Activated CD4-positive, CD25-positive, alpha-beta regulatory T cell treated with anti-CD3 and anti-CD28 coated beads, Interleukin-2, amount 50 U/mL, for 24 hours (primary cell): ENCODE measurements around the gene PTPRN2.
"Not testable (repeated sequence)": the region's sequence is repeated elsewhere in the genome, so short reads cannot be mapped to it uniquely, and the experiment has no call there.

Experiments
- ATAC-seq, 2 donors: fragments of 150-1000 bp; cut with Tn5 transposase; one replicate each; pipeline ENCODE4 v1.10.0; 2021; ENCODE audit warnings: mild to moderate bottlenecking in 1 of 2, moderate library complexity in 1 of 2

Gene PTPRN2

DNA sequence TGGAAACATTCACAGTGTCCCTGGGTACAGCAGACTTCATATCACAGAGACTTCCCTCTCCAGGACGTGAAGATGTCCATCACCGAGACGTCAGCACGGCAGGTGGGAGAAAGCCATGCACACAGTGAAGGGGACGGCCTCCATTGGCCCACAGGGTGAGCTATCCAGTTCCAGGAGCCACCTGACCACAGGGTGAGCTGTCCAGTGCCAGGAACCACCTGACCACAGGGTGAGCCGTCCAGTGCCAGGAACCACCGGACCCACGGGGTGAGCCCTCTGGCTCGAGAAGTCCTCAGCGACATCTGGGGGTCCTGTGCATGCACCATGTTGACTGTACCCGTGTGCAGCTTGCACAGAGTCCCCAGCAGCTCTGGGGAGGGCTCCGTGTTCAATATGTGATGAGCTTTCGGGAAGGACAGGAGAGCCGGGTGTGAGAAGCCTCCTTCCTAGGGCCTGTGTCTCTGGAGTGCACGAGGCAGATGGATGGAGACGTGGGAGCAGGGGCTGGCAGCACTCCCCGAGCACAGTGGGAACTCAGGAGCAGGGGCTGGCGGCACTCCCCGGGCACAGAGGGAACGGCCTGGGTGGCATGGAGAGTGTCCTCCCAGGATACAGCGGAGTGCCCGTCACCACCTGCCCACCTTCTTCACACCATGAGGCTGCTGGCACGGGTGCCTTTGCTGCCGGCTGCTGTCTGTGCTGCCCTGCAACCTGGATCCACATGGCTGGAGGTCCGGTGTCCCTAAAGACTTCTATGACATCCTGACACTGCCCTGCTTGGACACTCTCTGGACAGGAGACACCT lies 634.6 kb downstream of the PTPRN2 start:
- no peak for ATAC-seq

DNA sequence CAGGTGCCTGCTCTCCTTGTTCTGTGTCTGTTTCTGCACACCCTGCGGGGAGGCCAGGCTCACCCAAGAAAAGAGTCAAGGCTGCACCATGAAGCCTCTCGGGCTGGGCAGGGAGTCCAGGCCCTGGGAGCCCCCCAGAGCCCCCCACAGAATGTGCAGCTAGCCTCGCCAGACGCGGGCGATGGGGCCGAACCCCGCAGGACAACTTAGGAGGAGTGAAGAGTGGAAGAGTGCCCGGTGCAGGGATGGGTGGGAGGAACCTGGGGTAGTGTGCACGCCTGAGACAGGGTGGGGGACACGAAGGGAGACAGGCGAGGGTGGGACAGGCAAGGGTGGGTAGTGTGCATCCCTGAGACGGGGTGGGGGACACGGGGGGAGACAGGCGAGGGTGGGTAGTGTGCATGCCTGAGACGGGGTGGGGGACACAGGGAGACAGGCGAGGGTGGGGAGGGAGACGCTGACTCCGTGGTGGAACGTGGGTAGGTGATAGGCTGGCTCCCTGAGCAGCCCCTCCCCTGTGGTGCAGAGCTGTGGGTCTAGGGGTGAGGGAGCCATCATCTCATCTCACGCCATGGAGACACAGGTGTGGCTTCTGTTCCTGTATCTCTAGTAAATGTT lies 635.5 kb downstream of the PTPRN2 start:
- no peak for ATAC-seq

DNA sequence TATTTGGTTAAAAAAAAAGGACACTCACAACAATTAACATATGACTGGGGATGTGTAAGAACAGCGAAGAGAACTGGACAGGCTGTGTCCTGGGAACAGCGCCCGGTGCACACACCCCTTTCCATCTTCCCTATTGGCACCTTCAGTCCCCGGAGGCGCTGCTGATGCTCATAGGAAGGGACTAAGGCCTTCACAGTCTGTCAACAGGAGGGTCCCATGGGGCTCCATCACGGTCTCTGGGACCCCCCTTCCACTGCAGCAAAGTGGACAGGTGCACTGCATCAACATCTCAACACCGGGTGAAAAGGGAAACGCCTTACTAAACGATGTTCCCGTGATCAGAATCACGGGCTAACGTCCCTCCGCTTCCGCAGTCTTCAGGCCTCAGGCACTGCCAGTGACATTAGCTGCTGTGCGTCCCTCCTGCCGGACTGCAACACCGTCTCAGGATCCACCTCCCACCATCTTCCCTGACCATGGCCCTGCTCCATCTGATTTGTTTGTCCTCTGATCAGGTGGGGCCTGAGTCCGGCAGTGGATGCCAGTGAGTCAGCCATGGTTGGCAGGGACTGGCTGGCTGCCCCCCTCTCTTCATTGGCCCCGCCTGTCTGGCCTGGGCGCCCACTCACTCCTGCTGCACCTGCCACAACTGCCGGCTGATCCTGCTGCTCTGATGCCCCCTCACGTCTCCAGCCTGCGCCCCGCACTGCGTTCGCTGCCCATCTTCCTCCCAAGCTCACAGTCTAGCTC lies 636.1 kb downstream of the PTPRN2 start:
- no peak for ATAC-seq

DNA sequence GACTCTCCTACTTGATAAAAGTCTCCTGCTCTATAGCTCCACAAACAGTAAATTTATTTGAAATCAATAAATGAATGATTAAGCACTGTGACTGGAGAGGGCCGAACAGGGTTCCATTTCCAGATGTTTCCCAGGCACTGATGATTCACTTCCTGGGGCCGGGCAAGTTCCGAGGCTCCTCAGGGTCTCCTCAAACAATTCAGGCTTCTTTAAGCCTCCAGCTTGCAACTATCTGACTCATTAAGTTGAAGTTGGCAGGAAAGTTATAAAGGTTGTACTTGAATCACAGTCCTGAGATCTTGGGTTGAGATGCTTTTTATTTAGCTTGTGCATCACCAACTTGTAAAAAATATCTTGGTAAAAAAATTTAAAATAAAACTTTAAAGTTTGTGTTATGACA lies 637.9 kb downstream of the PTPRN2 start:
- ATAC-seq = no peak

DNA sequence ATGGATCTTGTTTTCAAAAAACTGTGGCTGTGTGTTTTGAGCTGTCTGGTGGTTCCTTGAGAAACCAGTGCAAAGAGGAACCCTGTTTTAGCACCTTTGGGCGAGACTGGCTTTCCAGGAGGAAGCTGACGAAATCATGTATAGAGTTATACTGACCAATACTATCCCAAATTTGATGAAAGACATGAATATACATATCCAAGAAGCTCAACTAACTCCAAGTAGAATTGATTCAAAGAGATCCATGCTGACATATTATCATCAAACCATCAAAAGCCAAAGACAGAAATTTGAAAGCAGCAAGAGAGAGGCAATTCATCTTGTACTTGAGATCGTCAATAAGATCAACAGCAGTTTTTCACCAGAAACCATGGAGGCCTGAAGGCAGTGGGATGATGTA lies 640.1 kb downstream of the PTPRN2 start:
- no peak for ATAC-seq

DNA sequence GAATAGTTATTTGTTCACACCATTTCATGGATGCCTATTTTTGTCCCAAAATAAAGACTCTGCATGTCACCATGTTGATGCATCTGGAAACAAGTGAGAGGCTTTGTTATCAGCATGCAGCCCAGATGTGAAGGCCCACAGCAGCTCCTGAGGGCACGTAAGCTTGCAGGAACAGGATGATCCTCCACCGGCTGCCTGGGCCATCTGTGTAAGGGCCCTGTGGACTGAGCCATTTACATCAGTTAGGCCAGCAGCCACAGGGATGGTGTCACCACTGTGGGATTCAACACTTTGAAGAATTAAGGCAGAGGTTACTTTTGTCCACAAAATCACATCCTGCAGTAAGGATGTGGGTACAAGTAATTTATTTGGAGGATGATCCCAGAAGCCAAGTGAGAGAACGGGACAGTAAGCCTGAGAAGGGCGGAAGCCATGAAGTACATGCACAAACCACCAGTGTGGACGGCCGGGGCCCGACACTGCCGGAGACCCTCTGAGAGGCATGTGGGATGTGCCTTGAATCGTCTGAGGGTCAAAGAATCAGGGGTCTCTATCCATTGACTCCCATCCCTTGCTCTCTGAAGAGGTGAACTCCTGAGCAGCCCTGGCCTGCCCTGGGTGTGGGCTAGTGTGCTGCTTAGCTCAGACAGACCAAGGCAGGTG lies 641.1 kb downstream of the PTPRN2 start:
- ATAC-seq = no peak

DNA sequence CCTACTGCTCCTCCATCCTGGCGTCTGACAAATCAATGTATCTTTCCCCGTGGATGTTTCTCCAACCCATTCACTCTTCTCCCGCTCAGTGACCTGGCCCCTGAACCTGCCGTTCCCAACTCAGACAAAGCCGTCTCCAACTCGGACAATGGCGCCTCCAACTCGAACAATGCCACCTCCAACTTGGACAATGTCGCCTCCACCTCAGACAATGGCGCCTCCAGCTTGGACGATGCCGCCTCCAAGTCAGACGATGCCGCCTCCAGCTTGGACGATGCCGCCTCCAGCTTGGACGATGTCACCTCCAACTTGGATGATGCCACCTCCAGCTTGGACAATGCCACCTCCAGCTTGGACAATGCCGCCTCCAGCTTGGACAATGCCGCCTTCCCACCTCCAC lies 642.2 kb downstream of the PTPRN2 start:
- no peak for ATAC-seq

DNA sequence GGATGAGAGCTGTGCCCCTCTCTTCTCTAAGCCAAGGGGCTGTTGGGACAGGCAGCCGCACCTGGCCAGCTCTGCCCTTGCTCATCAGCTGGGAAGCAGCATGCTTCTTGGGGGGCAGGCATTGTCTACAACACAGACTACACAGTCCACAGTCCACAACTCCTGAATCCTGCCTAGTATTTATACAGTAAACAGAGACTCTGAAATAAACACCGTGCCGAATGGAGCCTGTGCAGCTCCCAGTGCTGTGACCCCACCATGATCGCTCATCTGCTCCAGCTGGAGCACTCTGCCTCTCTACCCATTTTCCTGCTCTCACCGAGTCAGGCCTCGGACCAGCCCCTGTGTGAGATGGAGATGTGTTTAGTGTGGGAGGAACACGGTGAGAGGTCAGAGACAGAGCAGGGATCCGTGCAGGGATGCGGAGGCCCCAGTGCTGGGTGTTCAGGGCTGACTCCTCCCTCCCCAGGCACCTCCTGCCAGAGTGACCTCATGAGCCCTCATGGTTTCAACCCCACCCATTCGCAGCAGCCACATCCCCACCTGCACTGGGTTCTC lies 642.8 kb downstream of the PTPRN2 start:
- no peak for ATAC-seq

DNA sequence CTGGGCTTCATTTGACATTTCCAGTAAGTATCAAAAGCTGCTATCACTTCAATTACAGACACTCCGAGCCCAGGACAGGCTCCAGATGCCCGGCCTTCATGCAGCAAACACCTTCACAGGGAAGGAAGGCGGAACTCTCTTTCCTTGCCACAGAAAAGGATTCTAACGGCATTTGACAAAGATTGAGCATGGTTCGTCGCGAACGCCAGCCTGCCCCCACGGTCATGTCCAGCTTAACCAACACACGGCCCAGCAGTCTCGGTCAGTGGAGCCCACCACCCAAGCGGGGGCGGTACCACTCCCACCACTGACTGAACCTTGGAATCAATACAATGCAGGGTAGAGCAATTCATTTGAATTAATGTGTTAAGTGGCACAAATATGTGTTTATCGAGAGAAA lies 643.6 kb downstream of the PTPRN2 start:
- no peak for ATAC-seq

DNA sequence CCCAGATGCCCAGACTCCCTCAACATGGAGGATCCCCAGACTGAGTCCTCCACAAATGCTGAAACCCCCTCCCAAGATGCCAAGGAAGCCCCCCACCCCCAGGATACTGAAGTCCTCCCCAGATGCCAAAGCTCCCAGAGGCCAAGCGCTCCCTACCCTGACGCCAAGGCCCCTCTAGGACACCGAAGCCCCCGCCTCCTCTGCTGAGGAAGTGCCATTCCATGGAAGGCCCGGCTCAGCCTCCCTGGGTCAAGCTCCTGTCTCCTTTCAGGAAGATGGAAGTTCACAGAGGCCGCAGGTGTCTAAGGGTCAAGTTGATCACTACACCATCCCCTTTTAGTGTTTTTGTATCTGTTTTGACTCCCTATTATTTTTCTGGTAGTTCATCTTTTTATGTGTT lies 644.1 kb downstream of the PTPRN2 start:
- no peak for ATAC-seq

DNA sequence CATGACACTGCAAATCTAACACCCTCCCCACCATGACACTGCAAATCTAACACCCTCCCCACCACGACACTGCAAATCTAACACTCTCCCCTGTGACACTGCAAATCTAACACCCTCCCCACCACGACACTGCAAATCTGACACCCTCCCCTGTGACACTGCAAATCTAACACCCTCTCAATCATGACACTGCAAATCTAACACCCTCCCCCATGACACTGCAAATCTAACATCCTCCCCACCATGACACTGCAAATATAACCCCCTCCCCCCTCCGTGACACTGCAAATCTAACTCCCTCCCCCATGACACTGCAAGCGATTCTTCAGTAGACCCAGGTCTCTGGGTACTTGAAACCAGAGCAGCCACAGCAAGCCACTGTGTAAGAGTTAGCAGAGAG lies 646.4 kb downstream of the PTPRN2 start:
- no peak for ATAC-seq

DNA sequence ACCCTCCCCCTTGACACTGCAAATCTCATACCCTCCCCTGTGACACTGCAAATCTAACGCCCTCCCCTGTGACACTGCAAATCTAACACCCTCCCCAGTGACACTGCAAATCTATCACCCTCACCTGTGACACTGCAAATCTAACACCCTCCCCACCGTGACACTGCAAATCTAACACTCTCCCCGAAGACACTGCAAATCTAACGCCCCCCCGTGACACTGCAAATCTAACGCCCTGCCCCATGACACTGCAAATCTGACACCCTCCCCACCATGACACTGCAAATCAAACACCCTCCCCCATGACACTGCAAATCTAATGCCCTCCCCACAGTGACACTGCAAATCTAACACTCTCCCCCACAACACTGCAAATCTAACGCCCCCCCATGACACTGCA lies 647.1 kb downstream of the PTPRN2 start:
- ATAC-seq = no peak

DNA sequence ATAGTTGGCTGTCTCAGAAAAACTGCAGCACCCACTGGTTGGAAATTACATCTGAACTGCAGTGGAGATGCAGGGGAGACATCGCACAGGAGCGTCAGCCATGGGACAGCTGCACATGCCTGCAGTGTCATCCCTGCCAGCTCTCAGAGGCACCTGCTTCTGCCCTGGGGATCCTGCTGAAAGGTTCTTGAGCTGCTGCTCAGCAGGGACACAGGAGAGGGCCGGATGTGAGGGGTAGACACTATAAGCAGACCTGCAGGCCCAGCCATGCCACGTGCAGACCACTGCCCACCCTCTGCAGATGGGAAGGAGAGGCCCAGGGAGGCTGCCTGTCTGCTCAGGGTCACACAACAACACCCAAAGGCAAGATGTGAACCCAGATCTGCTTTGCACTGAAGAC lies 649.4 kb downstream of the PTPRN2 start:
- ATAC-seq = no peak

DNA sequence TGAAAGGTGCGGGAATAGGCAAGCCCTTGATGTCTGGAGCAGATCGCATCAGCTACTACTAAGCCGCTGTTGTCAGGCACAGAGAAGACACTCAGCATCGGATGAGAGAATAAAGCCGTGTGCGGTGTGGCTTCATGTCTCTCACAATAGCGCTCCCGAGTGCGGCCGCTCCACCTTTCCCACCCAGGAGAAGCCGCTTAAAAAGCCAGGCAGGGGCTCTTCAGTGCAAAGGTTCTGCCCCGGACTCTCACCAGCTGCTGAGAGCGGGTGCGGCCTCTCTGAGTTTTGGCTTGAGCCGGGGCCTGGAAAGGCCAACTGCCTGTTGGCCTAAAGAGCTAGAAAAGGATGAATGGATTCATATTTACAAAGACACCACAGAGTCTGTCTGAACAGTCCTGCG lies 650.2 kb downstream of the PTPRN2 start:
- no peak for ATAC-seq

DNA sequence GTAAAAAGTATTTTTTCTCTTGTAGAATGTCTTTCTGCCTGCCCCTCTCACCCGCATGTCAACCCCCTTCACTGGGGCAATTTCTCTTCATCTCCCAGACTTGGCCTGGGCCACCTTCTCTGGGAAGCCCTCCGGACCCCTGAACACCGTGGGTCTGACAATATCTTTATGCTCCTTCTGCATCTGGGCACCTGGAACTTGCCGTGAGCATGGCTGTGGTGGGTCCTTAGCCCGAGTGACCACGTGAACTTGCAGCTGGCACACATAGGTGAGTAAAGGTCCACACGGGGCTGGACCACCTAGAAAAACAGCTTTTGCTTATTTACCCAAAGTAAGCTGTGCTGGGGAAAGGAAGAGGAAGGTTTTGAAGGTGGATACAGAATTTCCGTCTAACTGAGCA lies 650.6 kb downstream of the PTPRN2 start:
- no peak for ATAC-seq

DNA sequence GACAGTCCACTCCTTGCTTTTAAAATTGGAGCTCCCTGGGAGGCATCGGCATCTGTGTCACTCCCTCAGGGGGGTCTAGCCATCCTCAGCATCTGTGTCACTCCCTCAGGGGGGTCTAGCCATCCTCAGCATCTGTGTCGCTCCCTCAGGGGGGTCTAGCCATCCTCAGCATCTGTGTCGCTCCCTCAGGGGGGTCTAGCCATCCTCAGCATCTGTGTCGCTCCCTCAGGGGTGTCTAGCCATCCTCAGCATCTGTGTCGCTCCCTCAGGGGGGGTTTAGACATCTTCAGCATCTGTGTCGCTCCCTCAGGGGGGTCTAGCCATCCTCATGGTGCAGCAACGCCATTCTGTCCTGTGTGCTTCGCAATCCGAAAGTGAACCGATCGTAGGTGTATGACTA lies 651.9 kb downstream of the PTPRN2 start:
- ATAC-seq = not testable (repeated sequence)

DNA sequence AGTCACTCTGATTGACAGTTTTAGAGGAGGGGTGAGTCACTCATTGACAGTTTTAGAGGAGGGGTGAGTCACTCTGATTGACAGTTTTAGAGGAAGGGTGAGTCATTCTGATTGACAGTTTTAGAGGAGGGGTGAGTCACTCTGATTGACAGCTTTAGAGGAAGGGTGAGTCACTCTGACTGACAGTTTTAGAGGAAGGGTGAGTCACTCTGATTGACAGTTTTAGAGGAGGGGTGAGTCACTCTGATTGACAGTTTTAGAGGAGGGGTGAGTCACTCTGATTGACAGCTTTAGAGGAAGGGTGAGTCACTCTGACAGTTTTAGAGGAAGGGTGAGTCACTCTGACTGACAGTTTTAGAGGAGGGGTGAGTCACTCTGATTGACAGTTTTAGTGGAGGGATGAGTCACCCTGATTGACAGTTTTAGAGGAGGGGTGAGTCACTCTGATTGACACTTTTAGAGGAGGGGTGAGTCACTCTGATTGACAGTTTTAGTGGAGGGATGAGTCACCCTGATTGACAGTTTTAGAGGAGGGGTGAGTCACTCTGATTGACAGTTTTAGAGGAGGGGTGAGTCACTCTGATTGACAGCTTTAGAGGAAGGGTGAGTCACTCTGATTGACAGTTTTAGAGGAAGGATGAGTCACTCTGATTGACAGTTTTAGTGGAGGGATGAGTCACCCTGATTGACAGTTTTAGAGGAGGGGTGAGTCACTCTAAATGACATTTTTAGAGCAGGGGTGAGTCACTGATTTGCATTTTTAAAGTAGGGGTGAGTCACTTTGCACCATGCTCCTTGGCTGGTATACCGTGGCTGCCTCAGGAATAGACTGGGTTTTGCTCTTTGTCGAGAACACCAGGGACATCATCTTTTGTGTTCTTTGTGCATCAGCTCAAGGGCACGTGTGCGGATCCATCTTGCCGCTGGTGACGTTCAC lies 654.1 kb downstream of the PTPRN2 start:
- not testable (repeated sequence) for ATAC-seq

DNA sequence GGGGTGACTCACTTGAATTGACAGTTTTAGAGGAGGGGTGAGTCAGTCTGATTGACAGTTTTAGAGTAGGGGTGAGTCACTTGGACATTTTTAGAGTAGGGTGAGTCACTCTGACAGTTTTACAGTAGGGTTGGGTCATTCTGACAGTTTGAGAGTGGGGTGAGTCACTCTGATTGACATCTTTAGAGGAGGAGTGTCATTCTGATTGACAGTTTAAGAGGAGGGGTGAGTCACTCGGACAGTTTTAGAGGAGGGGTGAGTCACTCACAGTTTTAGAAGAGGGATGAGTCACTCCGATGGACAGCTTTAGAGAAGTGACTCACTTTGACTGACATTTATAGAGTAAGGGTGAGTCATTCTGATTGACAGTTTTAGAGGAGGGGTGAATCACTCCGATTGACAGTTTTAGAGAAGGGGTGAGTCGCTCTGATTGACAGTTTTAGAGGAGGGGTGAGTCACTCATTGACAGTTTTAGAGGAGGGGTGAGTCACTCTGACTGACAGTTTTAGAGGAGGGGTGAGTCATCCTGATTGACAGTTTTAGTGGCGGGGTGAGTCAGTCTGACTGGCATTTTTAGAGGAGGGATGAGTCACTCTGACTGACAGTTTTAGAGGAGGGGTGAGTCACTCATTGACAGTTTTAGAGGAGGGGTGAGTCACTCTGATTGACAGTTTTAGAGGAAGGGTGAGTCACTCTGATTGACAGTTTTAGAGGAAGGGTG lies 655.0 kb downstream of the PTPRN2 start:
- peak; percentile 60 to 70 for ATAC-seq

DNA sequence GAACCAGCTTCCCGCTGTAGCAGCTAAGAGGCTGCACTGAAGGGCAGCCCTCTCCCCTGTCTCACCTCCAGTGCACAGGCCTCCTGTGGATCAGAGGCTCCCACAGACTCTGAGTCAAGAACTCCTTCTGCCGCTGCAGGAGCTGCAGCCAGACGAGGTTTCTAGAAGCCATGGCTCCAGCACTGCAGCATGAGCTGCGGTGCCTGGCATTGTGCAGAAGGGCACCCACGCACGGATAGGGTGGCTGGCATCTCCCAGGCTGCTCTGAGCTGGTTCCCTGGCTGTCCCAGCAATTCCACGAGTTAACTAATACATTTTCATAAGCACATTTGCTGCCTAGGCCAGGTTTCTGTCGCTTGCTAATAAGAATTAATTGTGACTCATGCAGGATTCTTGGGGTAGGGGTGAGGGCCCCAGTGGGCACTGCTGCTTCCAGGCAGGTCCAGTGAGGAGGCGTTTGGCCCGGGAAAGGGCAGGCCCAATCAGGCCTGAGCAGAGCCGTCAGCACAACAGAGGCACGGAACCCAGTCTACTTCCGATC lies 656.6 kb downstream of the PTPRN2 start:
- ATAC-seq = no peak

DNA sequence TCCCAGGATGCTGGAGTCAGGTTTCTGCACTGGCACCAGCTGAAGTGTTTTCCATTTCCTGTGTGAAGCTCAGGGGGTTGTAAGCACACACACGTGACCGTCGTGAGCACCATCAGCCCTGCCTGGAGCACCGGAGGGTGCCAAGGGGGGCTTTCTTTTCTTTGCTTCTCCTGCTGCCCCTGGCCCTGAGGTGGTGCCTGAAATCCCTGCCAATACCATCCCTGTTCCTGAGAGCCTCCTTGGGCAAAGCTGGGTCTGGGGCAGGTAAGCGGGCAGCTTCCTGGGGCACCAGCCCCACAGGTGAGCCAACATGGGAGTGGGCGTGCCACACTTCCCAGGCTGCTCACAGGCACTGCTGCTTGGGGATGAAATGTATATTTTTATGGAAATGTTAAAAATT lies 657.2 kb downstream of the PTPRN2 start:
- no peak for ATAC-seq

DNA sequence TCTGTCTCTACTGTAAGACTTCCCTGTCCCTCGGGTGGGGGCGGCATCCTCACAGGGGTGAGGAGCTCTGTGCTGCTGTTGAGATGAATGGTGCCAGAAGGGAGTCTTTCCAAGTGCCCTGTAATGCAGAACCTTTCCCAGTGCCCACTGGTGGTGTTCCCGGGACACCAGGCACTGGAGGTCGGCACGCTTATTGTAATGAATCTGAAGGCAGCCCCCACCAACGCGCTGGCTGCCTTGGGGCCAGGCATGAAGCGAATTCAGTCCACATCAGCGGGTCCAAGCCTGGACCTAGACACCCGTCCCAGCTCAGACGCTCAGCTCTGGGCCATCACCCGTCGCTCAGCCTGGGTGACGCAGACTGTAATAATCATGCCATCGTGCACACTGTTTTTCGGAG lies 658.0 kb downstream of the PTPRN2 start:
- ATAC-seq = no peak
